SK-N-MC (cell line): Measurements from ENCODE around the gene DLST.

ENCODE experiments used
- EZH2 ChIP-seq: fragments of 200-600 bp; sonication (generic); IDR thresholded peaks from one replicate; pipeline ENCODE4 v1.6.1; 2017; ENCODE audit warnings: antibody characterized with exemption
- FOXP2 ChIP-seq: optimal IDR thresholded peaks from 2 replicates; pipeline ENCODE3; 2011; ENCODE audit warnings: mild to moderate bottlenecking, moderate library complexity; ENCODE audit not compliant: insufficient read depth; ENCODE audit errors: extremely low read length, control extremely low read depth
- POLR2AphosphoS5 ChIP-seq: IDR thresholded peaks from 2 replicates; pipeline ENCODE4 v1.6.1; 2012; ENCODE audit warnings: mild to moderate bottlenecking, low read depth, low read length, borderline replicate concordance

DNA sequence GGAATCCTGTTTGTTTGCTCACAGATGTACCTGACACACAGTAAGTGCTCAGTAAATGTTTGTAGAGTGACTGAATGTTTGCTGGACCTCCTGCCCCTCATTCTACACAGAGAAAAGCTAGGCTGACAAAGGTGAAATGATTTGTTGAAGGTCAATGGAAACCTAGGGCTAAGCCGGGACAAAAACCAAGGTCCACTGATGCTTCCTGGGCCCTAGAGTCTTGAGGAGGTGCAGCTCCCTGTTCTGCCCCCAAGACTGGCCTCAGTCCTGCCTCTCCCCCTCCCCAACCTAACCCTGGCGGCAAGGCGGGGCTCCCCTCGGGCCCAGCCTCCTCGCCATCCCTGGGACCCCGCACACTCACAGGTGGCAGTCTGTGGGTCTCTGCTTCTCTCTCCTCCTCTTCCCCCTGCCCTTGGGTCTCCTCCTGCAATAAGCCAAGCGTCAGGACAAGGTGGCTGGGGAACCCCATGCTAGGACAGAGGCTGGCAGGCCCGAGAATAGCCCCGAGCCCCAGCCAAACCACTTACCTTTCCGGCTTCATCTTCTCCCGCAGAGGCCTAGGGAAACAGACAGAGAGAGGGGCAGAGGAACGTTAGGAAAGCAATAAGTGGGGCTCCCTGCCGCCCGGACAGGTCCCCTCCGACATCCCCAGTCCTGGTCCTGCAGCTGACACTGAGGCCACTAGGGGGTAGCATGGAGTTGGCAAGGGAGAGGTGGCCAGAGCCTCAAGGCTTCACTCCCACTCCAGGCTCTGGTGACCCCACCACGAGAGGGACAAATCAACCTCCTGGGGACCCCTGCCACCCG, 64.3 kb downstream of the DLST start:
- TF ChIP-seq POLR2AphosphoS5 (no peak), EZH2 (no peak), FOXP2 (peak; percentile 51)
